Body of pancreas (tissue), 4 donors: Measurements from ENCODE around the gene APLF. TPM values are rescaled to one million over a fixed set of nuclear protein-coding genes. Genes with fewer than 3 reads are reported as not detected.

Experiments
- ATAC-seq: fragments of 150-250 bp; one replicate; pipeline ENCODE4 v1.9.1; 2016
- DNase-seq, 4 donors: peaks; one replicate each; pipeline ENCODE4 v3.0.0-alpha.2; 2019
- H3K27ac ChIP-seq, 4 donors: fragments of 200-600 bp; sonication (generic); 1 replicate in 3 of 4; 2 replicates in 1 of 4; pipeline versions ENCODE4 v1.5.1 to v1.6.1; 2016 to 2019; ENCODE audit warnings: mild to moderate bottlenecking in 1 of 4, mixed read lengths in 1 of 4, moderate library complexity in 1 of 4
- H3K27me3 ChIP-seq, 2 donors: fragments of 200-600 bp; sonication (generic); one replicate each; pipeline ENCODE4 v1.6.0; 2016; ENCODE audit warnings: mild to moderate bottlenecking in 1 of 2
- H3K36me3 ChIP-seq, 2 donors: fragments of 200-600 bp; sonication (generic); replicated peaks in 1 of 2; 2 replicates each; pipeline ENCODE4 v1.5.1; 2016; ENCODE audit warnings: low read depth in 2 of 2; ENCODE audit not compliant: insufficient read depth in 1 of 2
- H3K4me1 ChIP-seq: fragments of 200-600 bp; sonication (generic); one replicate; pipeline ENCODE4 v1.6.0; 2016
- H3K4me3 ChIP-seq, 2 donors: fragments of 200-600 bp; sonication (generic); 1 replicate in 1 of 2; 2 replicates in 1 of 2; pipeline ENCODE4 v1.5.1; 2016 to 2019
- H3K9me3 ChIP-seq, 3 donors: fragments of 200-600 bp; sonication (generic); 1 replicate in 2 of 3; 2 replicates in 1 of 3; pipeline ENCODE4 v1.5.1; 2016
- CTCF ChIP-seq, 7 experiments: fragments of 450-650 bp in 4 of 7; fragments of 200-600 bp in 3 of 7; sonication (generic) in 3 of 7; IDR thresholded peaks; one replicate each; pipeline ENCODE4 v1.5.1; 2016 to 2019; ENCODE audit warnings: antibody characterized with exemption in 7 of 7
- POLR2A ChIP-seq, 3 donors: fragments of 450-650 bp; IDR thresholded peaks; one replicate each; pipeline ENCODE4 v1.6.1; 2016; ENCODE audit warnings: antibody characterized with exemption in 3 of 3, mild to moderate bottlenecking in 2 of 3
- WGBS, 2 donors: methylation state at CpG; one replicate each; pipeline ENCODE4 v1.1.5; 2017; 5-methylcytosine and 5-hydroxymethylcytosine counted together
- intact Hi-C: fragments of 100-400 bp; cut with DNase I; formaldehyde crosslinking; loops from one replicate; pipeline ENCODE4 v1.15.1; 2023
- total RNA-seq, 2 donors: library from RNA; depleted of rRNA; stranded (reverse); fragments of >200 nt; gene quantifications; one replicate each; pipeline ENCODE4 v1.1.0, GENCODE V29; 2016

The APLF gene
- total RNA-seq, 2 donors from 2014 or later, result 3.9 to 4.0 TPM

DNA sequence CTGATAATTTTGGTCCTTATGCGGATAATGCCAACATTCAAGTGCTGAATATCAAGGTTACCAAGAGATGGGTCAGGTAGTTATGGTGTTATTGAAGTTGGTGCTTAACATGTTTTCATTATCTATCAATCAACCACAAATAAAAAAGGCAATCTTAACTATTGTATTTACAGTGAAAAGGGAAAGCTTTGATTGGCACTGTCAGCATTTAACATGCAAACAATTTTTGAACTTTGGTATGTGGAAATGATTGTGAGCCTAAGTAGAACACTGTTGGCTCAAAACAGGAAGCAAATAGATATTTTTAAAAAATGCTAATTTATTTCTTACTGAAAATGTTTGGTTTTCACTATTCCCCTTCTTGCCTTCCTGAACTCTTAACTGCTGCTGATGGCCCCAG, 21.9 kb downstream of the APLF start:
- Histone ChIP-seq H3K27ac (no peak overlapping the region), H3K4me3 (no peak overlapping the region), H3K27me3 (no peaks in the 10 kb centered on the region), H3K36me3 (no peaks in the 10 kb centered on the region), H3K9me3 (no peaks in the 10 kb centered on the region), H3K4me1 (peaks cover 6% of the 10 kb centered on the region)
- 68 to 87% methylated on average over 1 of the region's 1 CpG for WGBS, 2 donors
- no peak for ATAC-seq
- DNase-seq, result no peak
- intact Hi-C loops, result no loop called here
- no peak for TF ChIP-seq POLR2A (IDR thresholded peaks at IDR 0.05)
- TF ChIP-seq CTCF (IDR thresholded peaks at IDR 0.05), result no peak

GRCh38 chr2:68491582-68491981, 24.2 kb downstream of the APLF start:
- Histone ChIP-seq H3K9me3 (no peaks in the 10 kb centered on the region), H3K4me3 (no peak overlapping the region), H3K4me1 (peaks cover 6% of the 10 kb centered on the region), H3K27me3 (no peaks in the 10 kb centered on the region), H3K36me3 (no peaks in the 10 kb centered on the region), H3K27ac (no peak overlapping the region)
- no peak for ATAC-seq
- intact Hi-C loops, result no loop called here
- no peak for DNase-seq
- WGBS, 2 donors, result 86 to 90% methylated on average over 1 of the region's 1 CpG
- TF ChIP-seq POLR2A (IDR thresholded peaks at IDR 0.05), result no peak
- TF ChIP-seq CTCF (IDR thresholded peaks at IDR 0.05), result no peak

DNA sequence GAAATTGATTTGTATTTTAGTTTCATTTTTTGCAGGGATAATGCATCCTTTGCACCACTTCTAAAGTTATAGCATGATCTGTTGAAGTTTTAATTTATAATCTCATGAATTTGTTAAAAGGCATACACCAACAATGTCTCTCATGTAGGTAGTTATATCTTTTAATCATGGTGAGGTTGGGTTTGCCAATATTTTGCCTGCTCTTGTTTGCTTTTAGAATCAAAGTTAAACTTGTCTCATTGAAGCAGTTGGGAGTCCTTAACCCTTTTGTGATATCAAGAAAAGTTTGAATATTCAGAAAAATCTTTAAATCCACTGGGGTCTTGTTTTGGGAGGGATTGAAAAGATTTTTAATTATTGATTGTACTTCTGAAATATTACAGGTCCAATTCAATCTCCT, 31.7 kb downstream of the APLF start:
- no peaks in the 10 kb centered on the region for H3K9me3 ChIP-seq
- H3K27me3 ChIP-seq, result no peaks in the 10 kb centered on the region
- no peak for TF ChIP-seq CTCF (IDR thresholded peaks at IDR 0.05)
- no peak for TF ChIP-seq POLR2A (IDR thresholded peaks at IDR 0.05)
- intact Hi-C loops, result no loop called here
- no peak overlapping the region for H3K27ac ChIP-seq
- peaks cover 0 to 5% of the 10 kb centered on the region in 2 donors for H3K36me3 ChIP-seq
- ATAC-seq (no peak), DNase-seq (no peak)
- no peak overlapping the region for H3K4me3 ChIP-seq
- H3K4me1 ChIP-seq, result no peaks in the 10 kb centered on the region

DNA sequence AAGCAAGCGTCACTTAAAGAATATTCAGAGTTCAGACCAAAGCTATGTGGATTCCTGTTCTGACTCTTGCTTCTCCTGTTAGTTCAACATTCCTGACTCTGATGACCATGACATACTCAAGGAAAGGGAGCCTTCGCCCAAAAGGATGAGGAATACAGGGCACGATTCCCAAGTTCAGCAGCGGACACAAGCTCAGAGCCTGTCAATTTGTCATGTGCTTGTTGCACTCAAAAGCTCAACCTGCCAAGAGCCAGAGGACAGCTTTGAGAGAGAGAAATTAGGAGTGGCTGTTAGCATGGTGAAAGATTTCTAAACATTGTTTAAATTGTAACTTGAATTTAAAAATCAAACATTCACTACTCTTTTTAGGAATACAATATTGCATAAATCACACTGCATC, 33.3 kb downstream of the APLF start:
- intact Hi-C loops, result no loop called here
- DNase-seq (no peak), ATAC-seq (no peak)
- Histone ChIP-seq H3K4me1 (no peaks in the 10 kb centered on the region), H3K36me3 (peaks cover 0 to 5% of the 10 kb centered on the region in 2 donors), H3K4me3 (no peak overlapping the region), H3K27ac (no peak overlapping the region), H3K9me3 (no peaks in the 10 kb centered on the region), H3K27me3 (no peaks in the 10 kb centered on the region)
- WGBS, 2 donors, result 87 to 91% methylated on average over 4 of the region's 4 CpGs
- no peak for TF ChIP-seq CTCF (IDR thresholded peaks at IDR 0.05)
- TF ChIP-seq POLR2A (IDR thresholded peaks at IDR 0.05), result no peak

GRCh38 chr2:68501768-68502167, 34.4 kb downstream of the APLF start:
- peaks cover 0 to 5% of the 10 kb centered on the region in 2 donors for H3K36me3 ChIP-seq
- intact Hi-C loops, result no loop called here
- H3K27me3 ChIP-seq, result no peaks in the 10 kb centered on the region
- no peaks in the 10 kb centered on the region for H3K4me1 ChIP-seq
- WGBS, 2 donors, result 65% methylated on average over 5 of the region's 5 CpGs
- no peak for DNase-seq
- TF ChIP-seq CTCF (IDR thresholded peaks at IDR 0.05), result no peak
- no peak for TF ChIP-seq POLR2A (IDR thresholded peaks at IDR 0.05)
- no peak overlapping the region for H3K27ac ChIP-seq
- no peak overlapping the region for H3K4me3 ChIP-seq
- no peaks in the 10 kb centered on the region for H3K9me3 ChIP-seq
- no peak for ATAC-seq
